ENCODE data around the gene ELAVL1. TPM values are rescaled to one million over a fixed set of nuclear protein-coding genes. Genes with fewer than 3 reads are reported as not detected.
"Not testable (repeated sequence)": the region's sequence is repeated elsewhere in the genome, so short reads cannot be mapped to it uniquely, and the experiment has no call there.

Gene ELAVL1
- total and polyA plus RNA-seq, 8 donors = 6.6 to 38.4 (median 26.2) TPM

GRCh38 chr19:8030960-8031359, 25.5 kb upstream of the ELAVL1 start:
- no peaks in the 10 kb centered on the region for H3K36me3 ChIP-seq
- ATAC-seq = no peak
- H3K4me1 ChIP-seq = no peaks in the 10 kb centered on the region
- no peak overlapping the region for H3K27ac ChIP-seq
- intact Hi-C loops (cut with DNase I) = no loop called here
- H3K4me3 ChIP-seq = no peak overlapping the region
- no peak for FAIRE-seq
- TF ChIP-seq CTCF (IDR thresholded peaks at IDR 0.05) = no peak
- no peaks in the 10 kb centered on the region for H3K27me3 ChIP-seq
- DNase-seq = no peak
- H3K9me3 ChIP-seq = no peaks in the 10 kb centered on the region
- 74 to 87% methylated on average over 8 of the region's 8 CpGs for WGBS, 2 donors

- TF ChIP-seq CTCF (IDR thresholded peaks at IDR 0.05) = no peak
- H3K36me3 ChIP-seq = no peaks in the 10 kb centered on the region
- DNase-seq (no peak), ATAC-seq (peak in 1 of 4 donors; percentile 28), FAIRE-seq (no peak)
- intact Hi-C loops (cut with DNase I) = no loop called here
- H3K27ac ChIP-seq = no peak overlapping the region
- no peaks in the 10 kb centered on the region for H3K9me3 ChIP-seq
- H3K4me3 ChIP-seq = no peak overlapping the region
- H3K4me1 ChIP-seq = no peaks in the 10 kb centered on the region
- 47 to 54% methylated on average over 12 of the region's 12 CpGs for WGBS, 2 donors
- no peaks in the 10 kb centered on the region for H3K27me3 ChIP-seq
Measured at GRCh38 chr19:8028951-8029491, 23.6 kb upstream of the ELAVL1 start.

GRCh38 chr19:8025316-8025715, 19.9 kb upstream of the ELAVL1 start:
- Histone ChIP-seq H3K27ac (no peak overlapping the region), H3K9me3 (no peaks in the 10 kb centered on the region), H3K4me1 (no peaks in the 10 kb centered on the region), H3K4me3 (no peak overlapping the region), H3K27me3 (no peaks in the 10 kb centered on the region), H3K36me3 (no peaks in the 10 kb centered on the region)
- FAIRE-seq (no peak), DNase-seq (no peak), ATAC-seq (no peak)
- 69 to 72% methylated on average over 5 of the region's 5 CpGs for WGBS, 2 donors
- no peak for TF ChIP-seq CTCF (IDR thresholded peaks at IDR 0.05)
- intact Hi-C loops (cut with DNase I) = no loop called here

- H3K36me3 ChIP-seq; ATAC-seq; H3K4me3 ChIP-seq; intact Hi-C loops (cut with DNase I); H3K4me1 ChIP-seq; H3K27ac ChIP-seq; FAIRE-seq; H3K9me3 ChIP-seq; DNase-seq; H3K27me3 ChIP-seq: not testable (repeated sequence)
- WGBS, 2 donors = 88 to 98% methylated on average over 3 of the region's 3 CpGs
Measured at GRCh38 chr19:8024256-8024655, 18.8 kb upstream of the ELAVL1 start.

- ATAC-seq (no peak), FAIRE-seq (no peak), DNase-seq (no peak)
- H3K9me3 ChIP-seq = no peaks in the 10 kb centered on the region
- no peaks in the 10 kb centered on the region for H3K4me1 ChIP-seq
- intact Hi-C loops (cut with DNase I) = no loop called here
- H3K27ac ChIP-seq = no peak overlapping the region
- no peak overlapping the region for H3K4me3 ChIP-seq
- TF ChIP-seq CTCF (IDR thresholded peaks at IDR 0.05) = no peak
- WGBS, 2 donors = 82 to 90% methylated on average over 5 of the region's 5 CpGs
- no peaks in the 10 kb centered on the region for H3K36me3 ChIP-seq
- no peaks in the 10 kb centered on the region for H3K27me3 ChIP-seq
Measured at GRCh38 chr19:8023371-8023770, 17.9 kb upstream of the ELAVL1 start.

Measured in pancreas (tissue), 10 donors.